Endothelial cell of umbilical vein (primary cell): ENCODE results near the gene TYROBP. TPM values are rescaled to one million over a fixed set of nuclear protein-coding genes. Genes with fewer than 3 reads are reported as not detected.
A peak's percentile ranks its signal among the peaks of the same experiment; 100 is the strongest.

ENCODE experiments used
- BruUV-seq: library from RNA; stranded (reverse); fragments of 400-500 nt; replicated peaks from 2 replicates; lab custom pipeline; 2021; lab: Mats Ljungman, UMichigan
- CTCF ChIA-PET: fragments of 300-600, 350-600 bp; sonication (Branson Sonifier 250); formaldehyde crosslinking; loops from one replicate; lab custom pipeline; 2021; ENCODE audit warnings: antibody characterized with exemption, inconsistent platforms; lab: Charles Lee
- POLR2A ChIA-PET: fragments of 300-600, 350-600 bp; sonication (Branson Sonifier 250); formaldehyde crosslinking; loops from one replicate; lab custom pipeline; 2021; ENCODE audit warnings: antibody characterized with exemption, inconsistent platforms; lab: Charles Lee
- DNase-seq: peaks from one replicate; pipeline ENCODE4 v3.0.0-alpha.2; 2011; ENCODE audit warnings: low read depth, low spot score
- FAIRE-seq: peaks from 2 replicates; lab custom pipeline; 2011; peaks lifted over from hg19 to GRCh38; lab: Jason Lieb, UNC
- H2AFZ ChIP-seq: 2 replicates; pipeline ENCODE4 v1.6.0; 2012; ENCODE audit warnings: low read depth, low read length, control low read depth, inconsistent platforms
- H3K27ac ChIP-seq: 2 replicates; pipeline ENCODE4 v1.5.1; 2011; ENCODE audit warnings: low read depth, mild to moderate bottlenecking, control low read depth, low read length, moderate library complexity; ENCODE audit not compliant: insufficient read depth
- H3K27me3 ChIP-seq, 2 experiments: 2 replicates each; pipeline versions ENCODE4 v1.6.0 to v1.6.1; 2011; ENCODE audit warnings: low read length in 2 of 2, mixed read lengths in 1 of 2; ENCODE audit not compliant: control insufficient read depth in 2 of 2, insufficient read depth in 2 of 2
- H3K36me3 ChIP-seq, 2 experiments: 2 replicates in 1 of 2; 3 replicates in 1 of 2; pipeline ENCODE4 v1.5.1; 2011; ENCODE audit warnings: low read length in 2 of 2, mild to moderate bottlenecking in 1 of 2, moderate library complexity in 1 of 2; ENCODE audit not compliant: control insufficient read depth in 2 of 2, insufficient read depth in 2 of 2; ENCODE audit errors: extremely low read depth in 1 of 2
- H3K4me1 ChIP-seq: 3 replicates; pipeline ENCODE4 v1.5.1; 2011; ENCODE audit warnings: mild to moderate bottlenecking, low read length; ENCODE audit not compliant: control insufficient read depth, insufficient read depth; ENCODE audit errors: extremely low read depth
- H3K4me2 ChIP-seq: 2 replicates; pipeline ENCODE4 v1.6.1; 2011; ENCODE audit warnings: low read length, control low read depth, mixed read lengths; ENCODE audit not compliant: insufficient read depth
- H3K4me3 ChIP-seq, 3 experiments: fragments of 200-600 bp in 1 of 3; sonication (generic), shearing (Covaris generic) in 1 of 3; replicated peaks in 1 of 3; 2 replicates each; pipeline ENCODE4 v1.5.1; 2011 to 2016; ENCODE audit warnings: control low read depth in 3 of 3, low read length in 3 of 3, mild to moderate bottlenecking in 2 of 3, inconsistent platforms in 1 of 3, low read depth in 1 of 3, moderate library complexity in 1 of 3; ENCODE audit not compliant: insufficient read depth in 1 of 3
- H3K79me2 ChIP-seq: 2 replicates; pipeline ENCODE4 v1.6.0; 2012; ENCODE audit warnings: low read length, inconsistent platforms; ENCODE audit not compliant: control insufficient read depth, insufficient read depth
- H3K9ac ChIP-seq: replicated peaks from 2 replicates; pipeline ENCODE3; 2011; ENCODE audit warnings: low read length, control low read depth; ENCODE audit not compliant: insufficient read depth; ENCODE audit errors: extremely low read depth
- H3K9me1 ChIP-seq: replicated peaks from 3 replicates; pipeline ENCODE4 v1.6.0; 2011; ENCODE audit warnings: mild to moderate bottlenecking, low read length; ENCODE audit not compliant: control insufficient read depth, insufficient read depth; ENCODE audit errors: extremely low read depth
- H3K9me3 ChIP-seq: replicated peaks from 2 replicates; pipeline ENCODE4 v1.5.1; 2012; ENCODE audit warnings: low read length, inconsistent platforms; ENCODE audit not compliant: control insufficient read depth, insufficient read depth
- H4K20me1 ChIP-seq: replicated peaks from 2 replicates; pipeline ENCODE3; 2011; ENCODE audit warnings: mild to moderate bottlenecking, low read length; ENCODE audit not compliant: control insufficient read depth, insufficient read depth; ENCODE audit errors: extremely low read depth
- EZH2 ChIP-seq: IDR thresholded peaks from 2 replicates; pipeline ENCODE4 v1.6.1; 2012; ENCODE audit warnings: borderline replicate concordance, low read depth, mild to moderate bottlenecking, moderate library complexity, low read length, inconsistent platforms; ENCODE audit not compliant: severe bottlenecking
- MYC ChIP-seq: IDR thresholded peaks from one replicate; pipeline ENCODE4 v1.6.1; 2011; ENCODE audit warnings: mild to moderate bottlenecking, low read depth, low read length
- dilution Hi-C: fragments of 300-500 bp; cut with MboI; formaldehyde crosslinking; loops from one replicate; pipeline ENCODE4 v1.15.0; 2019; ENCODE audit warnings: low sequenced_read_pairs; ENCODE audit not compliant: extremely low pct_ligation_motif_present
- intact Hi-C: fragments of 100-400 bp; cut with micrococcal nuclease; formaldehyde crosslinking; loops from one replicate; pipeline ENCODE4 v1.10.0; 2022
- polyA plus RNA-seq, 4 experiments: library from polyadenylated mRNA; depleted of rRNA in 3 of 4; stranded (reverse) in 3 of 4; unstranded in 1 of 4; fragments of >200 nt; gene quantifications; 2 replicates each; pipeline versions ENCODE4 v1.2.1 to v1.2.3, GENCODE V29; 2011 to 2012; ENCODE audit warnings: missing spikeins in 1 of 4
- total RNA-seq: library from RNA; stranded (reverse); gene quantifications from 2 replicates; pipeline ENCODE4 v1.2.3, GENCODE V29; 2021
- TF ChIP-seq, protein P1 (sequence below): IDR thresholded peaks from 2 replicates; pipeline ENCODE4 v1.6.1; 2011; ENCODE audit not compliant: insufficient read depth, insufficient read length
- TF ChIP-seq, protein P2 (sequence below), 2 donors: IDR thresholded peaks; 1 replicate in 1 of 2; 2 replicates in 1 of 2; pipeline ENCODE4 v1.5.1; 2011; ENCODE audit warnings: low read length in 2 of 2, mild to moderate bottlenecking in 2 of 2, moderate library complexity in 2 of 2, control low read depth in 1 of 2, inconsistent platforms in 1 of 2, low read depth in 1 of 2; ENCODE audit not compliant: insufficient read depth in 1 of 2; ENCODE audit errors: extremely low read depth in 1 of 2

The TYROBP gene
- total and polyA plus RNA-seq, 2 donors (not counting 3 experiments of a cell fraction or from before 2014, with no cell fraction given) = not detected

DNA sequence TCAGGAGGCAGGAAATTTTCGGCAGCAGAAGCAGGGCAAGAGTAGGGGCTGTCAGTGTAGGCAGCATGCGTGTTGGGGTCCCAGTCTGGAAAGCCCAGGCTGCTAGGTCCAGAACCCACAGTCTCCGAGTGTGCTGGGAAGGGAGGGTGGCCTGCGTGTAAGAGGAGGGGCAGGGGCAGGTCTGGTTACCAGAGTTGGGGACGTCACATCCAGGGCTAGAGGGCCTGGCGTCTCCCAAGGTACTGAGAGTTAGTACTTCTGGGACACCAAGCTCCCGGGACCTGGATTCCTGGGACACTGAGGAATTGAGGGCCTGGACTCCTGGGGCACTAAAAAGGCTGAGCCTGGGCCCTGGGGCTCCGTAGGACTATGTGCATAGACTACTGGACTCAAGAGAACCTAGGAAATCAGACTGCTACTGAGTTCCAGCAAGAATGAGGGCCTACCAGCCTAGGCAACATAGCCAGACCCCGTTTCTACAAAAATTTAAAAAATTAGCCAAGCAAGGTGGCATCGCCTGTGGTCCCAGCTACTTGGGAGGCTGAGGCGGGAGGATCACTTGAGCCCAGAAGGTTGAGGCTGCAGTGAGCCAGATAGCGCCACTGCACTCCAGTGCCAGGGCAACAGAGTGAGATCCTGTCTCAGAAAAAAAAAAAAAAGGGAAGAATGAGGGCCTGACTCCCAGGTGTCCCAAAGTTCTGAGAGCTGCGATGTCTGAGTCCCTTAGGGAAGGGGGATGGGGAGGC, 10.2 kb downstream of the TYROBP start:
- H3K4me1 ChIP-seq = peaks cover 14% of the 10 kb centered on the region
- intact Hi-C loops (no loop called here), dilution Hi-C loops (no loop called here)
- no peaks in the 10 kb centered on the region for H3K9me1 ChIP-seq
- no peak overlapping the region for H3K27ac ChIP-seq
- ChIA-PET POLR2A (no interaction called here), CTCF (interaction anchor here (0.9 kb wide), 1 partner anchor 33 kb away, joined by 3 read pairs; no protein-coding TSS in a partner anchor)
- TF ChIP-seq, protein P1, sequence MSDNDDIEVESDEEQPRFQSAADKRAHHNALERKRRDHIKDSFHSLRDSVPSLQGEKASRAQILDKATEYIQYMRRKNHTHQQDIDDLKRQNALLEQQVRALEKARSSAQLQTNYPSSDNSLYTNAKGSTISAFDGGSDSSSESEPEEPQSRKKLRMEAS = no peak
- TF ChIP-seq MYC (no peak), EZH2 (no peak)
- TF ChIP-seq, protein P2, sequence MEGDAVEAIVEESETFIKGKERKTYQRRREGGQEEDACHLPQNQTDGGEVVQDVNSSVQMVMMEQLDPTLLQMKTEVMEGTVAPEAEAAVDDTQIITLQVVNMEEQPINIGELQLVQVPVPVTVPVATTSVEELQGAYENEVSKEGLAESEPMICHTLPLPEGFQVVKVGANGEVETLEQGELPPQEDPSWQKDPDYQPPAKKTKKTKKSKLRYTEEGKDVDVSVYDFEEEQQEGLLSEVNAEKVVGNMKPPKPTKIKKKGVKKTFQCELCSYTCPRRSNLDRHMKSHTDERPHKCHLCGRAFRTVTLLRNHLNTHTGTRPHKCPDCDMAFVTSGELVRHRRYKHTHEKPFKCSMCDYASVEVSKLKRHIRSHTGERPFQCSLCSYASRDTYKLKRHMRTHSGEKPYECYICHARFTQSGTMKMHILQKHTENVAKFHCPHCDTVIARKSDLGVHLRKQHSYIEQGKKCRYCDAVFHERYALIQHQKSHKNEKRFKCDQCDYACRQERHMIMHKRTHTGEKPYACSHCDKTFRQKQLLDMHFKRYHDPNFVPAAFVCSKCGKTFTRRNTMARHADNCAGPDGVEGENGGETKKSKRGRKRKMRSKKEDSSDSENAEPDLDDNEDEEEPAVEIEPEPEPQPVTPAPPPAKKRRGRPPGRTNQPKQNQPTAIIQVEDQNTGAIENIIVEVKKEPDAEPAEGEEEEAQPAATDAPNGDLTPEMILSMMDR (IDR thresholded peaks at IDR 0.05; ENCODE audit: extremely low read depth in 1 of 2, insufficient read depth in 1 of 2, low read depth in 1 of 2, low read length in 2 of 2) = no peak
- BruUV-seq = no TSS peak
- FAIRE-seq (no peak), DNase-seq (no peak)
- peaks cover 0 to 4% of the 10 kb centered on the region in 2 experiments for H3K27me3 ChIP-seq
- H3K4me2 ChIP-seq = no peak overlapping the region
- no peaks in the 10 kb centered on the region for H3K9me3 ChIP-seq
- H3K4me3 ChIP-seq = peak overlapping the region in 1 of 3 experiments; percentile 65
- no peak overlapping the region for H2AFZ ChIP-seq
- peaks cover 0 to 10% of the 10 kb centered on the region in 2 experiments for H3K36me3 ChIP-seq
- H3K9ac ChIP-seq = no peak overlapping the region
- peaks cover 2% of the 10 kb centered on the region for H3K79me2 ChIP-seq
- H4K20me1 ChIP-seq = no peaks in the 10 kb centered on the region
